A673 (cell line): Measurements from ENCODE around the gene BAG5.

ENCODE experiments used
- CTCF ChIP-seq: fragments of 300-800, 200-600 bp; sonication (generic); conservative IDR thresholded peaks from 2 replicates; pipeline ENCODE4 v1.5.1; 2017; ENCODE audit warnings: low read depth, mild to moderate bottlenecking, antibody characterized with exemption, low read length, moderate library complexity, mixed read lengths
- EZH2 ChIP-seq: fragments of 200-600 bp; sonication (generic); IDR thresholded peaks from 2 replicates; pipeline ENCODE4 v1.6.1; 2017; ENCODE audit warnings: borderline replicate concordance, low read depth, mild to moderate bottlenecking, mixed read lengths, antibody characterized with exemption, low read length; ENCODE audit not compliant: poor library complexity, severe bottlenecking

- TF ChIP-seq CTCF (no peak), EZH2 (no peak)
Measured at GRCh38 chr14:103526914-103527248, 35.6 kb downstream of the BAG5 start.
